Hematopoietic multipotent progenitor cell (in vitro differentiated cells): Measurements from ENCODE around the gene SLC13A5. TPM values are rescaled to one million over a fixed set of nuclear protein-coding genes. Genes with fewer than 3 reads are reported as not detected.

ENCODE experiments used
- DNase-seq, 3 donors: peaks; one replicate each; pipeline ENCODE4 v3.0.0-alpha.2; 2011 to 2015; ENCODE audit warnings: low read depth in 2 of 3, low spot score in 2 of 3
- small RNA-seq: library from RNA; depleted of rRNA; stranded (forward); fragments of <200 nt; gene quantifications from one replicate; pipeline ENCODE3, GENCODE V24; 2012
- total RNA-seq: library from RNA; depleted of rRNA; stranded (reverse); fragments of >200 nt; gene quantifications from one replicate; pipeline ENCODE4 v1.2.3, GENCODE V29; 2012

Gene SLC13A5
- total RNA-seq, 1 donor = under 0.01 TPM

- DNase-seq = peak; percentile 76 to 90 (median 86)
Measured at GRCh38 chr17:6640536-6641246, 72.5 kb downstream of the SLC13A5 start, which contains the start of the genes KIAA0753 and TXNDC17. Gene KIAA0753, minus strand, starts transcription at chr17:6640711. Its CDS starts 5,608 bp downstream, at chr17:6635103. Gene TXNDC17, plus strand, starts transcription at chr17:6641060. Its CDS starts 23 bp downstream, at chr17:6641083.

GRCh38 chr17:6639586-6640535, 73.3 kb downstream of the SLC13A5 start:
- DNase-seq = peak in 1 of 3 donors; percentile 44

GRCh38 chr17:6639014-6639585, 74.1 kb downstream of the SLC13A5 start:
- DNase-seq = no peak

- DNase-seq = no peak
Measured at GRCh38 chr17:6638046-6638908, 74.9 kb downstream of the SLC13A5 start.

GRCh38 chr17:6637458-6637840, 75.7 kb downstream of the SLC13A5 start:
- no peak for DNase-seq

- DNase-seq = no peak
Measured at GRCh38 chr17:6636616-6637457, 76.3 kb downstream of the SLC13A5 start.

GRCh38 chr17:6636105-6636504, 77.1 kb downstream of the SLC13A5 start:
- no peak for DNase-seq

Small RNAs within 50 kb of the gene (small RNA-seq; reads per million reads assigned to genes)
- not detected for gene AC004706.2
- gene MIR4520-1 = not detected

Other genes starting within 250 kb of the SLC13A5 start
- 0.54 TPM for gene PITPNM3, start 156.8 kb downstream of the SLC13A5 start, total RNA-seq
- gene KIAA0753, start 72.7 kb downstream of the SLC13A5 start, total RNA-seq = 10.8 TPM
- 60.3 TPM for gene TXNDC17, start 72.3 kb downstream of the SLC13A5 start, total RNA-seq
- 4.6 TPM for gene MED31, start 61.8 kb downstream of the SLC13A5 start, total RNA-seq
- gene C17orf100, start 61.6 kb downstream of the SLC13A5 start, total RNA-seq = 1.6 TPM
- gene XAF1, start 42.7 kb upstream of the SLC13A5 start, total RNA-seq = 72.7 TPM
- 0.81 TPM for gene FBXO39, start 62.8 kb upstream of the SLC13A5 start, total RNA-seq
- 0.27 TPM for gene TEKT1, start 118.4 kb upstream of the SLC13A5 start, total RNA-seq